Stimulated activated CD4-positive, alpha-beta T cell treated with anti-CD3 and anti-CD28 coated beads, Interleukin-2, amount 100 ng/mL, for 4 hours (primary cell): Measurements from ENCODE around the gene TTC21B.

Experiments
- DNase-seq: peaks from one replicate; pipeline ENCODE4 v3.0.0-alpha.2; 2020; ENCODE audit warnings: low read depth

Gene TTC21B

DNA sequence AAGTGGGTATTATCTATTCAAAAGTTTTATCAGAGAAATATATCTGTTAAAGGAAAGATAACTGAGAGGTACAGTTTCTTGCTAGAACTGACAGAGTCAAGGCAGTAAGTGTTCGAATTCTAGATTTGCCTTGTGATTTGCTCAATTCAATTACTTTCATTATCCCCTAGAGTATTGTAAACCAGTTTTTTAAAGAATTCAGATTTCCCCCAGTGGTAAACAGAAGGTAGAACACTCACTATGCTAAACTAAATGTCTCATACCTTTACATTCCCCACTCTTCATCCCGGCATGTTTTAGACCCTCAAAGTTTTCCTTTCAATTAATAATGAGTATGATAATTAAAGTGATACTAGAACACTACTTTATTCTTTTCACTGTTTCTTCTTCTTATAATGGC, 28.6 kb downstream of the TTC21B start:
- no peak for DNase-seq

DNA sequence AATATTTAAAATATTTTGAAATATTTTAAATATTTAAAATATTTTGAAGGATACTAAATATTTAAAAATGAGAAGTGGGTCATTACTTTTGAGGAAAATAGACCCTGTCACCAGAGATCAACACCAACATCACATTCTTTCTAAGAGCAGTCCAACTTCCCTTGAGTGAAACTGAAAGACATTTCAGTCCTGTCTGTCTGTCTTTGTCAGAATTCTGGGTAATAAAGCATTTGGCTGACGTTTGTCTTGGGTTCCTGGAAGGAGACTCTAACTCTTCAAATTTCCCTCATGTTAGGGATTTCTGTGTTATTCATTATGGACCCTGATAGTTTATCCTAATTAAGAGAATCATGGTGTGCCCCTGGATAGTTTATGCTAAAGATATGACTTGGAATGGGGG, 32.8 kb downstream of the TTC21B start:
- DNase-seq = no peak

DNA sequence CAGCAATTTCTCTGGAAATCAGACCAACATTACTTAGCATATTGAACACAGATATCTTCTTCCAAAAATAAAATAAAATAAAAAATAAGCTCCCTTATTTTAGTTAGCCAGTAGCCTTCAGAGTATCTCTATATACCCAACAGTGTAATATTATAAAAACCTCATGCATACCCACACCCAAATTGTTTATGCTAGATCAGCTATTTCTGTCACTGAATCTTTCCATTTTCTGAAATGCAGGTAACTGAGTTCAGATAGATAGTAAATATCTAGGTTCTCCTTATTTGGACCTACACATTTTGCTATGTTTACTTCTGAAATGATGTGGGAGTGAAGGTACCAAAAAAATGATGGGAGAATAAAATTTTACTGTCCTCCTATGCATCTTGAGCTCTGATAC, 39.9 kb downstream of the TTC21B start:
- DNase-seq = no peak

DNA sequence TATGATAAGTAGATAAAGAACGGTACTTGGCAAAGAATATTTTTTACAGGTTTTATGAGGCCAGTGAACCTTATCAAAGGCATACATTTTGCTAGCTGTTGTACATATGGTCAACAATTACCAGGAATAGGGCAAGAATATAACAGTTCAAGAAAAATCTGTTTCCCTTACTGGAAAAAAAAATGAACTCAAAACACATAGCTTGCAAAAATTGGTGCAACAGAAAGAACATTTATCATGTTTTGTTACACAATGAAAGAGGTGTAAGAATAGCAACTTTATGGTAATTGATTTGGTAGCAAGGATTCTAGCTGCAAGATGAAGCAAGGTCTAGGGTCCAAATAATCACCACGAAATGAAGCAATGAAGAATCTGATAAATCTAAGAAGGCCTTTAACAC, 41.6 kb downstream of the TTC21B start:
- no peak for DNase-seq

DNA sequence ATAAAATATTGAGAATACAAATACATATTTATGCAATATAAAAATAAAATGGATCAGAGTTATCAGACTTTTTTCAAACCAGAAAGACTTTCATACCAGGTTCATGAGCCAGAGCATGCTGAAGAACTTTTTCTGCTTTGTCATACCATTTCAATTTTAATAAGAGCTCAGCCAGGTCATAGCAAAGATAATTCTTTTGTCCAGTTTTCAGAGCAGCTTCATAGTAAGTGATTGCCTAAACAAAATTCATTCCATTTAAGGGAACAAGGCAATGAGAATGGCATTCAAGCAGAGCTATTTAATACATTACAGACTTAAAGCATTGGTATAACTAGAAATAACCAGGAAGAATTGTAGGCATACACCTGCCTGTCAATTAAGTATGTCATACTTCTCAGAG, 42.3 kb downstream of the TTC21B start:
- DNase-seq = no peak

DNA sequence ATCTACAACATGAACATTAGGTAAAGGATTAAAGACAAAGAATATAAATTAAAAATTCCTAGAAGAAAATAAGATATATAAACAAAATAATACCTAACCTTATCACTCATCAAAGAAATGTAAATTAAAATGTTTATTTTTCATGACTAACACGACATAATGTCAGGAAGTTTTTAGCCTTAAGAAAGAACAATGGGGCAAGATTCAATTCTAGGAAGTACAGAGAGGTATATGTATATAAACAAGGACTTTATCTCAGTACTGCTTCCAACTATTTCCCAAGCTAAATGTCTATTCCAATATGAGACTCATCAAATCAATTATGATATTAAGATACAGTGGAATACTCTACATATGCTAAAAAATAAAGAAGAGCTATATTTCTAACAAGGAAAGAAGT, 44.1 kb downstream of the TTC21B start:
- no peak for DNase-seq

DNA sequence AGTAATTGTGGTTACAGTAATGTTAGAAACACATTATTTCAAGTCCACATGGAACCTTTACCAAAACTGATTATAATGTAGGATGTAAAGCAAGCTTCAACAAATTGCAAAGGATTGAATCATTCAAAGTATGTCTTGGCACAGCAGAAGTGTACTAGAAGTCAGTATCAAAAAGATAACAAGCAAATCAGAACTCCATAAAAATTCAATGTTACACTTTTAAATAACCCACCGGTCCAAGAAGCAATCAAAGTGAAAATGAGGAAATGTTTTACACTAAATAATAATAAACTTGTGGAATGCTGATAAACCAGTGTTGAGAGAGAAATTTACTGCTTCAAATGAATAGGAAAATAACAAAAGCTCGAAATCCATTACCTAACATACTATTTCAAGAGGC, 47.7 kb downstream of the TTC21B start:
- no peak for DNase-seq

DNA sequence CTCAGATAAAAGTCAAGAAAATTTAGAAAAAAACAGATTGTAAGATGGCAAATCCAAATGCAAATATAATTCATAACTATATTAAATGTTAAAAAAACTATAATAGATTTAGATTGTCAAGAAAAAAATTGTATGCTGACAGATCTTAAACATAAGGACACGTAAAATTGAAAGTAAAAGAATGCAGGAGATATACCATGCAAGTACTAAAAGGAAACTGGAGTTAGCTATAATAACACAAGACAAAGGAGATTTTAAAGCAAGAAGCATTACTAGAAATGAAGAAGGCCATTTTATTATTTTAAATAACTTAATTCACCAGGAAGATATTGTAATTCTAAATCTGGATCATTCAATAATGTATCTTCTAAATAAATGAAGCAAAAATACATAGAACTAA, 48.3 kb downstream of the TTC21B start:
- no peak for DNase-seq

DNA sequence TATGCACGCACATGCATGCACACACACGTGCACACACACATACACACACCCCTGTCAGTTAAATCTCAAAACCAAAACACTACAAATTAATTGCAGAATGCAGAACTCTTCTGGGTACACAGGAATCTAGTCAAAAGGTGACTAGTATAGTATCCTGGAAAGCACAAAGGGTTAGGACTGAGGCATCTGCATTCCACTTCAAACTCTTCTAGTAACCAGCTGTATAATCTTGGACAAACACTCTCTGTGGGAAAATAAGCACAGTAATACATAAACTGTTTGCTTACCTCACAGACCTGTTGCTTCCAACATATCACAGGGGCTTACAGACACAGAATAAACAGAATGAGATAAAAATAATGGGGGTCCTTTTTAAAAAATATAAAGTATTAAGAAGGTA, 49.1 kb downstream of the TTC21B start:
- DNase-seq = no peak

DNA sequence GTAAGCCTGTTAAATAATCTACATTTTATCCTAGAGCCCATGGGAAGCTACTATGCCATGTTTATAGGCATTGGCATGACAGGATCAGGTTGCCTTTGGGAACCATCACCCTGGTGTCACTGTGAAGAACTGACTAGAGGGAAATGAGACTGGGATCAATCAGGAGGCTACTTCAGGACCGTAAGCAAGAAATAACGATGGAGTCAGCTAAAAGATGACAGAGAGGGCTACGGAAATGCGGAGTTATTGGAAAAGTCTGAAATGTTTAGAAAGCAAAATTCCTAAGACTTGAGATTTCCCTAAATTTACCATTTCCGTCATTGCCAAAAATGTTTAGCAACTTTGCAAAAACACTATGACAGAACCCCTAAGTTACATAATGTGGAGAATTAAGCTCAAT, 50.2 kb downstream of the TTC21B start:
- DNase-seq = no peak

DNA sequence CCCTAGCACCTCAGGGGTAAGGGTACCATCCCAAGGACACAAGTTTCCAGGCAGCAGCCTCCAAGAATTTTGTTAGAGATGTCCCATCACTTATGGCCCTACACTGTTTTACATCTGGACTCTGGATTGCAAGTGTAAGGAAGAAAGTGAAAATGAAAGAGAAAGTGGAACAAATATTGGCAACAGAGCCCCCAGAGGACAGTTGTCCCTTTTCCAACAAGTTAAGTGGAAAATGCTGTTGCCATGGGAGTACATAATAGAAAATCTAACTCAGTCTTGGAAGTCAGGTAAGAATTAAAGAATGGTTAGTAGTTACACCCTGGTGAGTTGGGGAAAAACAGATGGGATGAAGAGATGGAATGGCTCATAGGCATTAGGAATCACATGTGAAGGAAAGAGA, 50.6 kb downstream of the TTC21B start:
- no peak for DNase-seq

DNA sequence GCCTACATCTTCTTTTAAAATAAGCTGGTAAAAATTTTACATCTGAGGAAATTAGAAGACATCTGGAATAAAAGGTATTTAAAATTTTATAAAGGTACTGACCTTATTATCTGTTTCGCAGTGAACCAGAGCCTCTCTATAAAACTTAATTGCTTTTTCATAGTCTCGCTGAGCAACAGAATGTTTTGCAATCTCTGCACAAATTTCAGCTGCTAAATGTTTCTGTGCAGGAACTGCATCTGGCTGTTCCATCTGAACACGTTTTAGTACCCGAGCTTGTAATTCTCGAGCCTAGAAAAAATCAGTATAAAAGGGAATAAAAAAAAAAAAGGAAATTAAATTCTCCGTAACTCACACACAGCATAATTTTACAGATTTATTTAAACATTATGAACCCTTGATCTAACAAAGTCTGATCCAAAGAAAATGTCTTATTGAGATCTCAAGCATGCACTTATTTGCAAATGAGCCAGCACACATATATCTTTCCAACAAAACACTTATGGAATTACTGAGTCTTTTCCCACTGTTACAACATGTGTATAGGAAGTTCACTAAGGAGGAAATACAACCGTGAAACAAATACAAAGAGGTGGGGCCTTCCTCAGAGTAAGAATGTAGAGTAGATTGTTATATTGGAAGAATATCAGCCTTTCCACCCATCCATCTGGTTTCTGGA, 51.8 kb downstream of the TTC21B start:
- no peak for DNase-seq

DNA sequence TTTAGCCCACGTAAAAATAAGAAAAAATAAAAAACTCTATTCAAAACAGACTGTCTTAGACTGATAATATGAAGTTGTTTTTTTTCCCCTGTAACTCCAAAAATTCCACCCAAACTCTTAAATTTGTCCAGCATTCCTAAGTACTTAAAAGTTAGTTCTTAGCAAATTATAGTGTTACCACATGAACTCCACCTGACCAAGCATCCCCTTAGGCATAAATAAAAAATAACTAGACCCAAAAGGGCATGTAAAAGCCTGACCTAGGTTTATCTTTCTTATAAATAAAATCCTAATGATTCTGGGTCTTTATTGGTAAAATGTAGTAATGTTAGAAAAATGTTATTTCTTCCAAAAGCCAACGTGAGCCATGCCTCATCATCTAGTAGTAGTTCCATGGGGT, 54.3 kb downstream of the TTC21B start:
- no peak for DNase-seq

DNA sequence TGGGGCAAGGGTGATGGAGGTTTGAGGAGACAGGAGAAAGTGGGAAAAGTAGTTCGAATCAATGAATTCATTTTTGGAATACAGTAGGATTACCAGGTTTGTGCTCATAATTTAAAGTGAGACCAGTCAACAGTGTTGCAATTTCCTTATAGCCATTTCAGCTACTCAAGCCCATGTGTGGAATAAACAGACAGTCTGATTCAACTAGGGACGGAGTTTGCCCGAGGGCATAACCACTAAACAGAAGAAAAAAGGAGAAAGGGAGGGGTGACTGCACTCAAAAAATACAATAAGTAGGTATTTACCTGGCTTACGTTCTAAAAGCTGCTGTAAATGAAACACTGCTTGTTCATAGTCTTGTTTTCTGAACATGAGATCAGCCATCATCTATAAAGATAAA, 55.2 kb downstream of the TTC21B start:
- no peak for DNase-seq

DNA sequence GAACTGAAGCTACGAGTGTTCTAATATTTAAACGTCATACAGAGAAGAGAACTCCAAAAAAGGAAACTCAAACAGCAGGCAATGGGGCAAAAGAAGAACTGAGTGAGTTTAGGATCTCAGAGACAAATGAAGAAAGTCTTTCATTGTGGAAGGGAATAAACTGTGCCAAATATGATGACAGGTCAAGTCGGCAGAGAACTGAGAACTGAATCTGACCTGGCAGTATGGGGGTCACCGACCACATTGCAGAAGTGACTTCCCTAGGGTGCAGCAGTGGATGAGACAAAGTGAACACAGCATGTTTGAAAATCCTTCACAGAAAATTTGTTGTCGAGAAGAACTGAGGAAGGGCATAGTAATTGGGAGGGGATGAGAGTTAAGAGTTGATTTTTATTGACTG, 55.9 kb downstream of the TTC21B start:
- no peak for DNase-seq

DNA sequence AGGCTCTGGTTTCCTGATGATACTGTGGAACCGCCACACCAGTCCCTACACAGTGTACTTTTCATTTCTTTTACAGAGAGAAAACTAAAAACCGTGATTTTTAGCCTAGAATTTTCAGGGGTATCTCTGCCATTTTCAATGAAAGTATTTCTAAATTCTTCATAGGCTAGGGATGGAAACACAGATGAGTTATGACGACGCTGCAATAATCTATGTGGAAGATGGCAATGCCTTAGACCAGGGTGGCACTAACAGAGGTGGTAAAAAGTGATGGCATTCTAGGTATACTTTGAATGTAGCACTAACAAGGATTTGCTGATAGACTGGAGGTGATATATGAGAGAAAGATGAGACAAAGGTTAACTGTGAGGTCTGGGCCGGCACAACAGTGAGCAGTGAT, 56.5 kb downstream of the TTC21B start:
- DNase-seq = no peak

DNA sequence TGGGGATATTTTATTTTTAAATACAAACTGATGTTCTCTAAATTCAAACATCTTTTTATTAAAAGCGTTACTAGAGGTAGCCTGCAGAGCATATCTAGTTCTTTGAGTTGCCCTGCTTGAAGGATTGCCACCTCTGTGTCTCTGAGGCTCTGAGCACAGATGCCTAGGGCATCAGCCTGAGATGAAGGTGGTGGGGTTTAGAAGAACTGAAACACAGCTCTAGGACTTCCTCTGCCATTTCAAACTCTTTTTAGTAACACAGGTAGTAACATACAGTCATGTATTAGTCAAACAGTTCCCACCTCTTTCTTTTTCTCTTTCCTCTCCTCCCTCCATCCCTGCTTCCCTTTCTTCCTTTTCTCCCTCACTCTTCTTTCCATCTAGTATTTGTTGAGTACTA, 57.6 kb downstream of the TTC21B start:
- DNase-seq = no peak

DNA sequence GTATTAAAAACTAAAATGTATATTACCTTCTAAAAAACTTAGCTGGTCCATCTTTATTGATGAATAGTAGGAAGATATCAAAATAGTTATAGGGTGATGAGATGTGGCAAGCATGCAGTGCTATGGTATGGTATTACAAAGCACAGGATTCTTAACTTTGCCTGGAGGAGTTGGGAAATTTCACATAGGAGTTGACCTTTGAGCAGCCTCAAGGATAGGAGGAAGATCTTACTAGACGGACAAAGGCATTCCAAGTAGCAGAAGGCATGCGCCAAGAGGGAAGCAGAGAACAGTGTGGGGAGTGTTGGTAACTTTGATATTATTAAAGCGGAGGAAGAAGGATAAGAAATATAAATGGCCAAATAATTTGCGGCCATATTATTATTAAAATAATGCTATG, 60.0 kb downstream of the TTC21B start:
- DNase-seq = no peak

DNA sequence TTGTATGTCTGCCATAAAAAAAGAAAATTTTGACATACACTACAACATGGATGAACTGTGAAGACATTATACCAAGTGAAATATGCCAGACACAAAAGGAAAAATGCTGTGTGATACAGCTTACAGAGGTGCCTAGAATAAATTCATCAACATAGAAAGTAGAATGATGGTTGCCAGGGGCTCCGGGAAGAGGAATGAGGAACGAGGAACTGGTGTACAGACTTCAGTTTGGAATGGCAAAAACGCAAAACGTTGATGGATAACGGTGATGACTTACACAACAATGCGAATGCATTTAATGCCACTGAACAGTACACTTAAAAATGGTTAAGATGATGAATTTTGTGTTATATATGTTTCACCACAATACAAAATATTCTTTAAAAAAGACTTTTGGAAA, 61.0 kb downstream of the TTC21B start:
- no peak for DNase-seq

DNA sequence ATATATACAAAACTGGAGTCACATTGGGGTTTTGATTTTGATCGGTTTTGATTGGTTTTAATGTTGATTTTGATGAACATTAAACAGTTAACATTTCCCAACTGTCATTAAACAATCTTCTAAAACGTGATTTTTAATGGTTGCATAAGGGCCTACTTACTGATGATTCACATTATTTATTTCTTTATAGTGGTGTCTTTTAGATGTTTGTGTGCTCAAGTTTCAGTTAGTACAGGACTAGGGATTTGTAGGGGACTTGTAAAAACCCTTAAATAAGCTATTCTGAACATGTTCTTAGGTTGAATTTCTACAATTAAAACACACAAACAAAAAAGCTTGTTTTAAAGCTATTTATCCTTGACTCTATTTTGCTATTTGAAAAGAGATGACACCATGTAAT, 61.6 kb downstream of the TTC21B start:
- DNase-seq = no peak

DNA sequence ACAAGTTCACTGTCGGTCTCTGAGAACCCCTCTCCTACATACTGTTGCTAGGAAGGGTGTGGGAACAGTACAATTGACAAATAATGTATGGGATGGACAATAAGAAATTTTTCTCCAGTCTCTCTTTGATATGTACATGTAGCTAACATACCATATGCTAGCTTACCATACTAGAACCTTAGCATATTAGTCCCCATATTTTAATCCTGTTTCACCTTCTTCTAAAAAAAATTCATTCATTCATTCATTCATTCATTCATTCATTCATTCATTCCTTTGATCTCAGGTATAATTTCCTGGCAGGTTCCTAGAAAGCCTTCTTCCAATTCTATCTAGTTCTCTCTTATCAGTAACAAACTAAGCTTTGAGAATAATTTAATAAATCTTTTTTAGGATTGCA, 62.2 kb downstream of the TTC21B start:
- DNase-seq = no peak

DNA sequence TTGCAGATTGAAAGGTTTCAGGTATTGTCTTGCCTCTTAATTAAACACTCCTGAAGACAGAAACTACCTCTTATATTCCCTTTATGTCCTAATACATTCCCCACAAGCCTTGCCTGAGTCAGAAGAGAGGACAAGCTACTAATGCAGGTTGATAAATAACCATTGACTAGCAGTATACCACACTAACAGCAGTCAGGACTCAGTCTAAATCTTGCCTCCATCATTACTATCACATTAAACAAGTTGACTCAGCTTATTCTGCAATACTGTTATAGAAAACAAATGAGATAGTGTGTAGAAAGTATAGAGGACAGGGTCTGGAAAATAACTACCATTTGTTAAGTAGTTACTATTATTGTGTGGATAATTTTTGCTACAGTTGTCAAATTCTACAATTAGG, 63.8 kb downstream of the TTC21B start:
- DNase-seq = no peak

DNA sequence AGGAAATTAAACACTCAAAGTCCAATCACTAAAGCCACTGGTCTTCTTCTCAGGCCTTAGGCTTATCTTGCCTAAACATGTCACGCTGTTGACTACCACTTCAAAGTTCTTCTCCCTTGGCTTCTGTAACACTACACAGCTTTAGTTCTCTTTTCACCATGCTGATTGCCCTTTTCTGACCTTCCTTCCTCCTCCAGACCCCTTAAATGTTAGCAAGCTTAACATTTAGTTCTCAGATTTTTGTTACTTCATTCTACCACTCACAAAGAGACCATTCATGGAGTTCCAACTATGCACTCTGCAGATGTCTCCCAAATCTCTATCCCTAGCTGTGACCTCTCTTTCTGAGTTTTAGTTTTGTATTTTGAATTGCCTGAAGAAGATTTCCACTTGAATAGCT, 64.4 kb downstream of the TTC21B start:
- DNase-seq = no peak

DNA sequence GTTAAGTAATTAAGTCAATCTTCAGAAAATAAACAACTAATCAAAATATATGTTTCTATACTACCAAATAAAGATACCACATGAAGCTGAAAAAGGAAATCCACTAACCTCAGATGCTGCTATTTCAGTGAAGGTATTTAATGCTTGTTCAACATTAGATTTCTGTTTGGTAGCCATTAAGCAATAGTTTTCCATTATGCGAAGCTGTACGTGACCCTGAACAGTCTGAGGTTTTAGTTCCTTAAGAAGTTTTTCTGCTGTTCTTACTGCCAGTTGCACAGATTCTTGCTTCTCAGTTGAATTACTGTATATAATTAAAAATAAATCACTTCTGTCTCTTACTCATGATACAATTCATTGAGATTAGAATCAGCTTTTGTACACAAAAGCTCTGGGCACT, 65.4 kb downstream of the TTC21B start:
- DNase-seq = no peak
